Retinal pigment epithelial cell (primary cell): ENCODE measurements around the gene CD248.

ENCODE experiments used
- DNase-seq: peaks from one replicate; pipeline ENCODE4 v3.0.0-alpha.2; 2010; ENCODE audit warnings: low read depth
- H3K4me3 ChIP-seq: 2 replicates; pipeline ENCODE4 v1.5.1; 2011; ENCODE audit warnings: mild to moderate bottlenecking, low read length, control low read depth, moderate library complexity
- CTCF ChIP-seq: conservative IDR thresholded peaks from 2 replicates; pipeline ENCODE4 v1.5.1; 2011; ENCODE audit warnings: low read depth, low read length, control low read depth, inconsistent platforms

Gene CD248

GRCh38 chr11:66316849-66317251 lies at the start of gene CD248:
TSS of gene CD248 (minus strand) at chr11:66317044. CDS start at chr11:66317027, 17 bp downstream.
- no peak for TF ChIP-seq CTCF
- no peak for DNase-seq
- no peak within 1 kb of the TSS for H3K4me3 ChIP-seq

- H3K4me3 ChIP-seq = no peak overlapping the region
- no peak for TF ChIP-seq CTCF
- no peak for DNase-seq
These were observed 49.1 kb upstream of the CD248 start for GRCh38 chr11:66365711-66366619.

- no peak for DNase-seq
- H3K4me3 ChIP-seq = no peak overlapping the region
- TF ChIP-seq CTCF = no peak
These were observed 48.3 kb upstream of the CD248 start for GRCh38 chr11:66365166-66365565.

- TF ChIP-seq CTCF = peak; percentile 78
- H3K4me3 ChIP-seq = no peak overlapping the region
- DNase-seq = no peak
These were observed 47.1 kb upstream of the CD248 start for GRCh38 chr11:66363805-66364535.

GRCh38 chr11:66363187-66363601 lies 46.4 kb upstream of the CD248 start:
- DNase-seq = no peak
- TF ChIP-seq CTCF = no peak
- no peak overlapping the region for H3K4me3 ChIP-seq

GRCh38 chr11:66362481-66363147 lies 45.8 kb upstream of the CD248 start:
- no peak for TF ChIP-seq CTCF
- H3K4me3 ChIP-seq = no peak overlapping the region
- no peak for DNase-seq
